ENCODE data around the gene MKI67. TPM values are rescaled to one million over a fixed set of nuclear protein-coding genes. Genes with fewer than 3 reads are reported as not detected.

Gene MKI67
- total RNA-seq, 4 donors from 2014 or later, result 14.3 to 50.8 (median 26.1) TPM

DNA sequence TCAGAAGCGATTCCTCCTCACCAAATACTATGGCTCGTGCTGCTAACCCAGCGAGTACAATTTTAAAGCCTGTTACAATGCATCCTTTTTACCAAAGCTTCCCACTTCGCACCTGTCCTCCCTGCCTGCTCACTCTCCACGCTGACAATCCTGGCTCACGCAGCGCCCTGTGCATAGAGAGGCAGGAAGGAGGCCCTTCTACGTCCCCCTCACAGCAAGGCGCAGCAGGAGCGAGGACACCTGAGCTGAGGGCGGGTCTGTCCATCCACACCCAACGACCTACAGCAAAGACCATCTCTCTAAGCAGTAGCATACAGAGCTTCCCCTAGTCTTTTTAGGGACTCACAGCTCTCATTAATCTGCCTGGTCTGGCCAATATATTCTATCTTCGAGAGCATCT lies 46.0 kb downstream of the MKI67 start:
- intact Hi-C loops (cut with DNase I), result no loop called here
- H3K36me3 ChIP-seq, result peaks cover 11 to 98% (median 13%) of the 10 kb centered on the region in 3 donors
- H3K4me1 ChIP-seq, result no peaks in the 10 kb centered on the region
- H3K4me3 ChIP-seq, result no peak overlapping the region
- H3K27ac ChIP-seq, result no peak overlapping the region
- TF ChIP-seq POLR2A (IDR thresholded peaks at IDR 0.05) (no peak), CTCF (IDR thresholded peaks at IDR 0.05) (no peak)
- WGBS, 2 donors, result 84 to 89% methylated on average over 9 to 13 of the region's 13 CpGs
- DNase-seq, result no peak
- no peaks in the 10 kb centered on the region for H3K9me3 ChIP-seq
- no peaks in the 10 kb centered on the region for H3K27me3 ChIP-seq

DNA sequence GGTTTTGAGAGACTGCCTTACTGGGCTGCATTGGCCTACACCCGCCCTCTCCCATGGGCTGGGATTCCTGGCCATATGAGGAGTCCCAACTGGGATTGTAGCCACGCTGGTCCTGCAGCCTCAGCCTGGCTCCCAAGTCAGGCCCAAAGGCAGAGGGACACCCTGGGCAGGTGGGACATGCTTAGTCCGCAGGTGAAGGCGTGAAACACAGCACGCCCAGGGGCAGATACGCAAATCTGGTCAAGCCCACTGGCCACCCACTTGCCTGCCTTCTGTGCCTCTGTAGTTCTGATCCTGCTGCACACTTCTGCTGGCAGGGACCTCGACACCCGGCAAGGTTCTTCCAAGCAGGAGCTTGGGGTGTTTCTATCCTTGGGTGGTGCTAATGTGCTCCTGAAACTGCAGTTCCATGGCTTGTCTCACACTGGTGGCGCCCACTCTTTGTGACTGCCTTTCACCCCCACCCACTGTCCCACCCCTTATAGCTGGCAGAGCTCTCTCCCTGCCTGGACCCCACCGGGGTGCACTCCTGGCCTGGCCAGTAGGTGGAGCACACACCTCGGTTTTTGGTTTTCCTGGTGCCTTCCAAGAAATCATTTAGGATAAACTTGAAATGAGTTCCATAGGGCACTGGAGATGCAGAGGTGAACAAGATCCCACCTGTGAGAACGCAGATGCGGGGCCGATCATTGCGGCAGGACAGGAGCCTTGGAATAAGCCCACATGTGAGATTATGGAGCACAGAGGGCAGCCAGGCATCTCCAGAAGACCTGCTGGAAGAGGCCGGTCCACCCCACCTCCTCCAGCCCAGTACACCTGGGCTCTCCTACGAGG lies 47.9 kb downstream of the MKI67 start:
- H3K4me1 ChIP-seq, result no peaks in the 10 kb centered on the region
- no peak overlapping the region for H3K4me3 ChIP-seq
- no peaks in the 10 kb centered on the region for H3K27me3 ChIP-seq
- H3K36me3 ChIP-seq, result peaks cover 16 to 98% (median 17%) of the 10 kb centered on the region in 3 donors
- no peak overlapping the region for H3K27ac ChIP-seq
- H3K9me3 ChIP-seq, result no peaks in the 10 kb centered on the region
- no peak for DNase-seq
- 63 to 79% methylated on average over 6 to 11 of the region's 17 CpGs for WGBS, 2 donors
- TF ChIP-seq CTCF (IDR thresholded peaks at IDR 0.05) (peak; percentile 21 to 61 (median 42)), POLR2A (IDR thresholded peaks at IDR 0.05) (no peak)
- intact Hi-C loops (cut with DNase I), result loop anchor here (5.0 kb wide), 1 partner anchor 74 kb away; no protein-coding TSS in a partner anchor

DNA sequence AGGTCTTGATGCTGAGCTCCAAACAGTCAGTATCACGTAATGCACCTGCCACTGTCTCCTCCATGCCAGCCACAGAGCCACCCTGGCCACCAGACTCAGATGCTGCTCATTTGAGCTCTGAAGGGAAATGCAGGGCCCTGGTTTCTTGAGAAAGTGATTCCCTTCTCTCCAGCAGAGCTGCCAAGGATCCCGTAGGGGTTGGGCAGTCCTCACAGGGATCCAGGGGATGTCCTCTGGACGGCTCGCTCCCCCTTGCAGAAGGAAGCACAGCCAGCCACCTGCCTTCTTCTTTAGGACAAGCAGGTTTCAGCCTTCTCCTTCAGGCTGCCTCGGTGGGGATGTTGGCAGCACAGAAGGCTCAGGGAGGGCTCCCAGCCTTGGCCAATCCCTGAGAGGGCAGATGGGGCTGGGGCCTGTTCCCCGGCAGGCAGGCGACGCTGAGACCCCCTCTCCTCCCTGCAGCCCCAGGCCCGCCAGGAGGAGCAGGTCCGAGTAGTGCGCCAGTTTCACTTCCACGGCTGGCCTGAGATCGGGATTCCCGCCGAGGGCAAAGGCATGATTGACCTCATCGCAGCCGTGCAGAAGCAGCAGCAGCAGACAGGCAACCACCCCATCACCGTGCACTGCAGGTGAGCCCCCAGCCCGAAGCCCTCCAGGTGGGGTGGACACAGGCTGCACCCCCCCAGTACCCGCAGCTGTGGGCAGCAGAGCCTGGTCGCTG lies 48.9 kb downstream of the MKI67 start:
- Histone ChIP-seq H3K27ac (no peak overlapping the region), H3K27me3 (no peaks in the 10 kb centered on the region), H3K4me1 (no peaks in the 10 kb centered on the region), H3K4me3 (no peak overlapping the region), H3K9me3 (no peaks in the 10 kb centered on the region), H3K36me3 (peaks cover 19 to 98% (median 22%) of the 10 kb centered on the region in 3 donors)
- 74 to 93% methylated on average over 2 to 4 of the region's 21 CpGs for WGBS, 2 donors
- intact Hi-C loops (cut with DNase I), result loop anchor here (5.0 kb wide), 1 partner anchor 75 kb away; no protein-coding TSS in a partner anchor
- no peak for TF ChIP-seq CTCF (IDR thresholded peaks at IDR 0.05)
- TF ChIP-seq POLR2A (IDR thresholded peaks at IDR 0.05), result no peak
- DNase-seq, result no peak

DNA sequence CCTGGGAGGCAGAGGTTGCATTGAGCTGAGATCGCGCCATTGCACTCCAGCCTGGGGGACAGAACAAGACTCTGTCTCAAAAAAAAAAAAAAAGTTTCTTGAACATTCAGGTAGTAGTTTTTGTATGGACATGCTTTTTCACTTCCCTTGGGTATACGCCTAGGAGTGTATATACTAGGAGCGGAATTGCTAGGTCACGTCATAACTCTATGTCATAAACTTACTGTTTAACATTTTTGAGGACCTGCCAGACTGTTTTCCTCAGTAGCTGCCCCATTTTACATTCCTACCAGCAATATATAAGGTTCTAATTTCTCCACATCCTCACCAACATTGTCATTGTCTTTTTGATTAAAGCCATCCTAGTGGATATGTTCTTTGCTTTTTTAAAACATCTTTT lies 51.6 kb downstream of the MKI67 start:
- Histone ChIP-seq H3K4me3 (no peak overlapping the region), H3K27me3 (no peaks in the 10 kb centered on the region), H3K4me1 (peaks cover 0 to 7% (median 2%) of the 10 kb centered on the region in 3 donors), H3K27ac (no peak overlapping the region), H3K9me3 (no peaks in the 10 kb centered on the region), H3K36me3 (peaks cover 32 to 100% (median 37%) of the 10 kb centered on the region in 3 donors)
- no peak for DNase-seq
- 89 to 93% methylated on average over 5 of the region's 5 CpGs for WGBS, 2 donors
- intact Hi-C loops (cut with DNase I), result loop anchor here (5.0 kb wide), 2 partner anchors 37 to 167 kb away; partner anchors contain the start of gene PTPRE
- TF ChIP-seq CTCF (IDR thresholded peaks at IDR 0.05) (no peak), POLR2A (IDR thresholded peaks at IDR 0.05) (no peak)

- Histone ChIP-seq H3K4me3 (no peak overlapping the region), H3K36me3 (peaks cover 31 to 100% (median 40%) of the 10 kb centered on the region in 3 donors), H3K27ac (no peak overlapping the region), H3K27me3 (no peaks in the 10 kb centered on the region), H3K4me1 (peaks cover 0 to 14% (median 3%) of the 10 kb centered on the region in 3 donors), H3K9me3 (no peaks in the 10 kb centered on the region)
- WGBS, 2 donors, result 74 to 87% methylated on average over 2 of the region's 2 CpGs
- intact Hi-C loops (cut with DNase I), result loop anchor here (5.0 kb wide), 2 partner anchors 37 to 167 kb away; partner anchors contain the start of gene PTPRE
- no peak for TF ChIP-seq CTCF (IDR thresholded peaks at IDR 0.05)
- TF ChIP-seq POLR2A (IDR thresholded peaks at IDR 0.05), result no peak
- DNase-seq, result no peak
Observed at GRCh38 chr10:128073890-128074289, 52.3 kb downstream of the MKI67 start.
